Progenitor cell of endocrine pancreas (in vitro differentiated cells): ENCODE results near the gene SLC17A9. TPM values are rescaled to one million over a fixed set of nuclear protein-coding genes. Genes with fewer than 3 reads are reported as not detected.
A peak's percentile ranks its signal among the peaks of the same experiment; 100 is the strongest.

Source experiments
- DNase-seq: peaks from one replicate; pipeline ENCODE4 v3.0.0; 2021; ENCODE audit warnings: low spot score; ENCODE audit not compliant: unreplicated experiment
- H3K27ac Mint-ChIP-seq: 2 replicates; pipeline ENCODE4 v1.8.0; 2021; ENCODE audit warnings: mild to moderate bottlenecking, moderate library complexity, mixed read lengths
- H3K27me3 Mint-ChIP-seq: 2 replicates; pipeline ENCODE4 v1.8.0; 2021; ENCODE audit warnings: mixed read lengths
- H3K36me3 Mint-ChIP-seq: 2 replicates; pipeline ENCODE4 v1.8.0; 2022; ENCODE audit warnings: mixed read lengths; ENCODE audit not compliant: insufficient read depth
- H3K4me1 Mint-ChIP-seq: 2 replicates; pipeline ENCODE4 v1.8.0; 2021; ENCODE audit warnings: low read depth, mixed read lengths
- H3K4me3 Mint-ChIP-seq: 2 replicates; pipeline ENCODE4 v1.8.0; 2021; ENCODE audit warnings: low read depth, mild to moderate bottlenecking, moderate library complexity, mixed read lengths
- H3K9me3 Mint-ChIP-seq: 2 replicates; pipeline ENCODE4 v1.8.0; 2021; ENCODE audit warnings: low read depth, mixed read lengths
- total RNA-seq: library from RNA; stranded (reverse); gene quantifications from 2 replicates; pipeline ENCODE4 v1.2.1, GENCODE V29; 2021
- TF ChIP-seq, protein P1 (sequence below): fragments of 200-600 bp; sonication (generic); IDR thresholded peaks from one replicate; pipeline ENCODE4 v1.5.0; 2021; ENCODE audit warnings: antibody characterized with exemption, mild to moderate bottlenecking; ENCODE audit not compliant: unreplicated experiment

Gene SLC17A9
- total RNA-seq, 1 donor from 2014 or later: 8.0 TPM

DNA sequence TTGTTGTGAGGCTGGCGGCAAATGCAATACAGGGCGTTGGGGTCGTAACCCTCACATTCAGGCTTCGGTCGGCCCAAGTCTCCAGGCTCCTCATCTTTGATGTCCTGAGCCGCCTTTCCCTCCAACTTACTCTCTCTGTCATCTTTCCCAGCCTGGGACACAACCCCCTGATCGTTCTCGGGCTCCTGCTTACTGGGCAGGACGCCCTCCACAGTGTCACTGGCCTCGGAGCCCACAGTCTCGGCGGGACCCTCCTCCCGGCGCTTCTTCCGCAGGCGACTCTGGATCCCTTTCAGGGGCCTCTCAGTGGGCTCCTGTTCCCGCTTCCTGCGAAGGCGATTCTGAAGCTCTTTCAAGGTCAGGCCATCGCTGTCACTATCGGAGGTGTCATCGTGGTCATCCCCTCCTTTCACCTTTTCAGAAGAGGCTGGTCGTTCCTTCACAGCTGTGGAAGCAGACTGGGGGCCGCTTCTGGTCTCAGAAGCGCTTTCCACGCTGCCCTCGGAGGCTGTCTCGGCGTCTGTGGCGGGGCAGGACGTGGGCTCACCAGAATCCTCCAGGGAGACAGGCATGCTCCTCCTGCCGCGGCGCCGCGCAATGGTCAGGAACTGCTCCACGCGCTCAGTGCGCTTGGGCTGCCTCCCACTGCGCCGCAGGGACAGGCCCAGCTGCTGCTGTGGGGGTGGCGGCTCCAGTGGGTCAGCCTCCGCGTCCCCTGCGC lies 41.6 kb upstream of the SLC17A9 start:
- Mint-ChIP-seq H3K4me3 (no peak overlapping the region), H3K9me3 (no peaks in the 10 kb centered on the region), H3K27ac (peak overlapping the region; percentile 33), H3K27me3 (no peaks in the 10 kb centered on the region), H3K4me1 (peaks cover 15% of the 10 kb centered on the region), H3K36me3 (peaks cover 30% of the 10 kb centered on the region)
- TF ChIP-seq, protein P1, sequence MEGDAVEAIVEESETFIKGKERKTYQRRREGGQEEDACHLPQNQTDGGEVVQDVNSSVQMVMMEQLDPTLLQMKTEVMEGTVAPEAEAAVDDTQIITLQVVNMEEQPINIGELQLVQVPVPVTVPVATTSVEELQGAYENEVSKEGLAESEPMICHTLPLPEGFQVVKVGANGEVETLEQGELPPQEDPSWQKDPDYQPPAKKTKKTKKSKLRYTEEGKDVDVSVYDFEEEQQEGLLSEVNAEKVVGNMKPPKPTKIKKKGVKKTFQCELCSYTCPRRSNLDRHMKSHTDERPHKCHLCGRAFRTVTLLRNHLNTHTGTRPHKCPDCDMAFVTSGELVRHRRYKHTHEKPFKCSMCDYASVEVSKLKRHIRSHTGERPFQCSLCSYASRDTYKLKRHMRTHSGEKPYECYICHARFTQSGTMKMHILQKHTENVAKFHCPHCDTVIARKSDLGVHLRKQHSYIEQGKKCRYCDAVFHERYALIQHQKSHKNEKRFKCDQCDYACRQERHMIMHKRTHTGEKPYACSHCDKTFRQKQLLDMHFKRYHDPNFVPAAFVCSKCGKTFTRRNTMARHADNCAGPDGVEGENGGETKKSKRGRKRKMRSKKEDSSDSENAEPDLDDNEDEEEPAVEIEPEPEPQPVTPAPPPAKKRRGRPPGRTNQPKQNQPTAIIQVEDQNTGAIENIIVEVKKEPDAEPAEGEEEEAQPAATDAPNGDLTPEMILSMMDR: no peak
- no peak for DNase-seq

DNA sequence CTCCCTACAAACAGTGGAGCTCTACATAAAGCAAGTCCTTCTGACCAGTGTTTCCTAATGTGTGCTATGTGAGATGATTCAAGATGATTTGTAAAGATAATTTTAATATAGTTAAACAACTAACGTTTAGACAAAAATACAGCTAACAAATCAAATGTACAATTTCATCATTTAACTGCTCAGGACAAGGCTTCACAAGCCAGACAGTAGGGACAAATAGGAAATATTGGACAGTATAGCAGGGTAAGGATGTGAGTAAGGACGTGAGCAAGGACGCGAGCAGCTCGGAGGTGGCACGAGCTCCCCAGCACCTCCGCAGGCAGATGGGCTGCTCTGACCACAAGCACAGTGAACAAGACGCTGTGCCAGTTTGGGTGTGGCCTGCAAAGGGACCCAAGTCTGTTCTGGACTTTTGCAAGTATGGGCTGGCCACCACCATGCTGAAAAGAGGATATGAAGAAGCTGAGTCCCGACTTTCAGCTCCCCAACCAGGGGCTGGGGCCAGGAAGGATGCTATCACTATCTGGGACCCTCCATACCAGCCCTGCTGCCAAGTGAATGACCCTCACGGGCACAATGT lies 40.7 kb upstream of the SLC17A9 start:
- TF ChIP-seq, protein P1: no peak
- Mint-ChIP-seq H3K4me1 (peaks cover 19% of the 10 kb centered on the region), H3K36me3 (peaks cover 22% of the 10 kb centered on the region), H3K9me3 (no peaks in the 10 kb centered on the region), H3K4me3 (no peak overlapping the region), H3K27me3 (no peaks in the 10 kb centered on the region), H3K27ac (peak overlapping the region; percentile 56)
- no peak for DNase-seq

DNA sequence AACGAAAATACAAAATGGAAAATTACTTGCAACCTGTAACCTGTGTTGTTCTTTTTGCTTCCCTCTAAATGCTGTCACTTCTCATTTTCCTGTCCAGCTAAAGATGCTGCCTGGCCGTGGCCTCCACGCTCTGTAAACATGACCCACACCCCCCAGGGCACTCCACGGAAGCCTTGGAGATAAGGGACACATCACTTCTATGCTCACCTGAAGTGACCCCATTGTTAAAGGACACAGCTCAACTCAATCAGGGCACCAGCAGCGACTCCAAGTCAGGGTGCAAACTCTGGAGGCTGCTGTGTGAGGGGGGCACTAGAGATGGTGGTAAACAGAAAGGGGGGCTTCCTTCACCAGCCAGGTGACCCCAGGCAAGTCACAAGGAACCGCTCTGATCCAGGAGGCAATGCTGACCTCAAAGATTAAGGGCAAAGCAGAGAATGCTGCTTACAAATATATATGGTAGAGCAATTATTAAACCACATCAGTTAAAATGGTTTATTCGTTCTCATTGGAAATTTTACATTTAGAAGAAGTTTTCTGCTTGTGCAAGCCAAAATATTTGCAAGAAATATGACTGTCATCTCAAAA lies 39.4 kb upstream of the SLC17A9 start:
- TF ChIP-seq, protein P1: no peak
- Mint-ChIP-seq H3K27me3 (no peaks in the 10 kb centered on the region), H3K4me1 (peaks cover 29% of the 10 kb centered on the region), H3K27ac (peak overlapping the region; percentile 79), H3K4me3 (no peak overlapping the region), H3K9me3 (no peaks in the 10 kb centered on the region), H3K36me3 (peaks cover 16% of the 10 kb centered on the region)
- no peak for DNase-seq

DNA sequence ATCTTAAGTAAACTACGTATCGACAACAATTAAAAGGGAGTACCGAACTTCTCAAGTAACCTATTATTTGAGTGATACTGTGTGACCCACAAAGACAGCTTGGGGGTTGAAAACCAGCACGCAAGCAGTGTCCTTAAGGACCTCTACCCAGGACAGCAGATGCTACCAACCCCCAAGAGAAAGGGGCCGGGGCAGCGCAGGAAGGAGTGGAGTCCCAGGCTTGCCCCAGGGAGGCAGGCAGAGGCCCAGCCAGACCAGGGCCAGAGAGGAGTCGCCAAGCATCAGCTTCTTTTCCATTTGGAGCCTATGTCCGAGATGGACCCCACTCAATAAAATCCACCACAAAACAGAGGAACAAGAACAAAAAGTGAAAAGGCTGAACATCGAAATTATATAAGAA lies 38.1 kb upstream of the SLC17A9 start:
- Mint-ChIP-seq H3K36me3 (peaks cover 12% of the 10 kb centered on the region), H3K4me1 (peaks cover 37% of the 10 kb centered on the region), H3K4me3 (no peak overlapping the region), H3K27ac (no peak overlapping the region), H3K9me3 (no peaks in the 10 kb centered on the region), H3K27me3 (no peaks in the 10 kb centered on the region)
- no peak for DNase-seq
- TF ChIP-seq, protein P1: no peak

DNA sequence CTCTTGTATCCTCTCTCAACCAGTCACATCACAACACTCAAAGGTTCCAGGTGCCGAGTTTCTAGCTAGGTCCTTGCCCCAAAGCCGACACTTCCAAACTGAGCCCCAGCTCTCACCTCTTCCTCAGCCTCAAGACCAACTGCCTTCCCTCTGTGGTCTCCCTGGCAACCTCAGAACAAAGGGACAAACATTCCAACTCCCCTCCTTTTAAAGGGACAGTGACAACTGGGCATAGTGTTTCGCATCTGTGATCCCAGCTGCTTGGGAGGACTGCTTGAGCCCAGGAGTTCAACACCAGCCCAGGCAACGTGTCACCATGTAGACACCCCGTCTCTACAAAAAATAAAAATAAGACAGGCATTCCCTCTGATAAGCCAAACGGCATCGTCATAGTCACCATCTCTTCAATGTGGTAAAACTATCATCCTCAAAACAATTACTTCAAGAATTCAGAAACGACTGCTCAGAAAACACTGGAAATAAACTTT lies 37.5 kb upstream of the SLC17A9 start:
- Mint-ChIP-seq H3K27ac (peak overlapping the region; percentile 67), H3K4me1 (peaks cover 40% of the 10 kb centered on the region), H3K4me3 (peak overlapping the region; percentile 5), H3K36me3 (peaks cover 8% of the 10 kb centered on the region), H3K27me3 (no peaks in the 10 kb centered on the region), H3K9me3 (no peaks in the 10 kb centered on the region)
- TF ChIP-seq, protein P1: no peak
- DNase-seq: no peak
